Measurements from ENCODE around the gene ADAM12. TPM values are rescaled to one million over a fixed set of nuclear protein-coding genes. Genes with fewer than 3 reads are reported as not detected.

ADAM12 gene
- total RNA-seq, 4 donors from 2014 or later: 0.26 to 1.6 (median 0.47) TPM; not detected in 1

- WGBS, 2 donors: 84 to 89% methylated on average over 6 of the region's 6 CpGs
- no peak for DNase-seq (ENCODE audit: low spot score in 2 of 2)
- H3K4me3 ChIP-seq (ENCODE audit: low read depth, poor library complexity, severe bottlenecking): no peak overlapping the region
- intact Hi-C loops (cut with DNase I; ENCODE audit: low total_unique reads): no loop called here
- no peak for TF ChIP-seq CTCF (IDR thresholded peaks at IDR 0.05)
These were observed 241.5 kb downstream of the ADAM12 start for GRCh38 chr10:126146771-126147170.

- intact Hi-C loops (cut with DNase I; ENCODE audit: low total_unique reads): no loop called here
- H3K4me3 ChIP-seq (ENCODE audit: low read depth, poor library complexity, severe bottlenecking): no peak overlapping the region
- no peak for DNase-seq (ENCODE audit: low spot score in 2 of 2)
- WGBS, 2 donors: 94 to 98% methylated on average over 2 of the region's 2 CpGs
- TF ChIP-seq POLR2A (IDR thresholded peaks at IDR 0.05): no peak
- TF ChIP-seq CTCF (IDR thresholded peaks at IDR 0.05): no peak
These were observed 245.2 kb downstream of the ADAM12 start for GRCh38 chr10:126143117-126143516.

GRCh38 chr10:126140746-126141273, 247.5 kb downstream of the ADAM12 start:
- intact Hi-C loops (cut with DNase I; ENCODE audit: low total_unique reads): no loop called here
- H3K4me3 ChIP-seq (ENCODE audit: low read depth, poor library complexity, severe bottlenecking): no peak overlapping the region
- no peak for DNase-seq (ENCODE audit: low spot score in 2 of 2)
- TF ChIP-seq POLR2A (IDR thresholded peaks at IDR 0.05): no peak
- no peak for TF ChIP-seq CTCF (IDR thresholded peaks at IDR 0.05)
- WGBS, 2 donors: 87 to 96% methylated on average over 4 of the region's 4 CpGs

- TF ChIP-seq CTCF (IDR thresholded peaks at IDR 0.05): no peak
- TF ChIP-seq POLR2A (IDR thresholded peaks at IDR 0.05): no peak
- DNase-seq (ENCODE audit: low spot score in 2 of 2): no peak
- no peak overlapping the region for H3K4me3 ChIP-seq (ENCODE audit: low read depth, poor library complexity, severe bottlenecking)
- WGBS, 2 donors: 80 to 90% methylated on average over 4 of the region's 4 CpGs
- intact Hi-C loops (cut with DNase I; ENCODE audit: low total_unique reads): no loop called here
These were observed 250.6 kb downstream of the ADAM12 start for GRCh38 chr10:126137562-126138221.

GRCh38 chr10:126135941-126136595, 252.2 kb downstream of the ADAM12 start:
- 68 to 81% methylated on average over 8 of the region's 8 CpGs for whole genome bisulfite sequencing, 2 donors
- no peak for DNase-seq (ENCODE audit: low spot score in 2 of 2)

More at GRCh38 chr10:126135941-126136595, 252.2 kb downstream of the ADAM12 start:
- TF ChIP-seq POLR2A (IDR thresholded peaks at IDR 0.05): no peak
- no peak for TF ChIP-seq CTCF (IDR thresholded peaks at IDR 0.05)
- H3K4me3 ChIP-seq (ENCODE audit: low read depth, poor library complexity, severe bottlenecking): no peak overlapping the region
- intact Hi-C loops (cut with DNase I; ENCODE audit: low total_unique reads): no loop called here
